ENCODE results near the gene MIER1. TPM values are rescaled to one million over a fixed set of nuclear protein-coding genes. Genes with fewer than 3 reads are reported as not detected.

The MIER1 gene
- total and polyA plus RNA-seq, 7 donors: 6.4 to 18.9 (median 13.1) TPM

GRCh38 chr1:66985835-66986234, 61.0 kb downstream of the MIER1 start:
- Histone ChIP-seq H3K36me3 (ENCODE audit: insufficient read depth in 1 of 2, low read depth in 1 of 2) (peaks cover 0 to 94% of the 10 kb centered on the region in 2 donors), H3K4me1 (no peaks in the 10 kb centered on the region), H3K9me3 (no peaks in the 10 kb centered on the region), H3K27me3 (ENCODE audit: insufficient read depth in 3 of 3, low read length in 2 of 3) (no peaks in the 10 kb centered on the region), H3K4me3 (no peak overlapping the region), H3K27ac (no peak overlapping the region)
- DNase-seq (no peak), ATAC-seq (no peak)
- 24 to 34% (median 33%) methylated on average over 1 of the region's 1 CpG for WGBS, 3 donors
- intact Hi-C loops (cut with DNase I): no loop called here
- TF ChIP-seq CTCF (IDR thresholded peaks at IDR 0.05): no peak

- H3K27me3 ChIP-seq (ENCODE audit: insufficient read depth in 3 of 3, low read length in 2 of 3): no peaks in the 10 kb centered on the region
- ATAC-seq (no peak), DNase-seq (no peak)
- TF ChIP-seq CTCF (IDR thresholded peaks at IDR 0.05): no peak
- no peak overlapping the region for H3K4me3 ChIP-seq
- peaks cover 2 to 54% of the 10 kb centered on the region in 2 donors for H3K36me3 ChIP-seq (ENCODE audit: insufficient read depth in 1 of 2, low read depth in 1 of 2)
- H3K27ac ChIP-seq: no peak overlapping the region
- intact Hi-C loops (cut with DNase I): loop anchor here in 1 of 2 donors (5.0 to 10.0 kb wide), 2 partner anchors 36 to 228 kb away; no protein-coding TSS in a partner anchor
- H3K4me1 ChIP-seq: no peaks in the 10 kb centered on the region
- 91 to 95% (median 93%) methylated on average over 3 of the region's 3 CpGs for WGBS, 3 donors
- H3K9me3 ChIP-seq: no peaks in the 10 kb centered on the region
Observed at GRCh38 chr1:66993076-66993475, 68.3 kb downstream of the MIER1 start.

- Histone ChIP-seq H3K27ac (no peak overlapping the region), H3K27me3 (ENCODE audit: insufficient read depth in 3 of 3, low read length in 2 of 3) (no peaks in the 10 kb centered on the region), H3K4me1 (no peaks in the 10 kb centered on the region), H3K9me3 (no peaks in the 10 kb centered on the region), H3K4me3 (no peak overlapping the region), H3K36me3 (ENCODE audit: insufficient read depth in 1 of 2, low read depth in 1 of 2) (peaks cover 2 to 37% of the 10 kb centered on the region in 2 donors)
- DNase-seq (no peak), ATAC-seq (peak; percentile 57 to 75 (median 68))
- TF ChIP-seq CTCF (IDR thresholded peaks at IDR 0.05): peak; percentile 71
- intact Hi-C loops (cut with DNase I): loop anchor here (1.0 to 10.0 kb wide), 4 partner anchors 56 to 231 kb away; partner anchors contain the start of gene SLC35D1 (in 1 of the 2)
- 74 to 78% (median 78%) methylated on average over 7 of the region's 7 CpGs for WGBS, 3 donors
Observed at GRCh38 chr1:66996018-66996682, 71.4 kb downstream of the MIER1 start.

- Histone ChIP-seq H3K4me3 (no peak overlapping the region), H3K36me3 (ENCODE audit: insufficient read depth in 1 of 2, low read depth in 1 of 2) (peaks cover 2 to 24% of the 10 kb centered on the region in 2 donors), H3K27ac (no peak overlapping the region), H3K4me1 (peaks cover 12% of the 10 kb centered on the region), H3K9me3 (no peaks in the 10 kb centered on the region), H3K27me3 (ENCODE audit: insufficient read depth in 3 of 3, low read length in 2 of 3) (no peaks in the 10 kb centered on the region)
- DNase-seq (no peak), ATAC-seq (no peak)
- no peak for TF ChIP-seq CTCF (IDR thresholded peaks at IDR 0.05)
- intact Hi-C loops (cut with DNase I): loop anchor here (5.0 to 10.0 kb wide), 2 partner anchors 53 to 234 kb away; partner anchors contain the start of gene SLC35D1 (in 1 of the 2)
Observed at GRCh38 chr1:66998972-66999371, 74.2 kb downstream of the MIER1 start.
